ENCODE measurements around the gene CBARP.
"Not testable (repeated sequence)": the region's sequence is repeated elsewhere in the genome, so short reads cannot be mapped to it uniquely, and the experiment has no call there.

The CBARP gene

DNA sequence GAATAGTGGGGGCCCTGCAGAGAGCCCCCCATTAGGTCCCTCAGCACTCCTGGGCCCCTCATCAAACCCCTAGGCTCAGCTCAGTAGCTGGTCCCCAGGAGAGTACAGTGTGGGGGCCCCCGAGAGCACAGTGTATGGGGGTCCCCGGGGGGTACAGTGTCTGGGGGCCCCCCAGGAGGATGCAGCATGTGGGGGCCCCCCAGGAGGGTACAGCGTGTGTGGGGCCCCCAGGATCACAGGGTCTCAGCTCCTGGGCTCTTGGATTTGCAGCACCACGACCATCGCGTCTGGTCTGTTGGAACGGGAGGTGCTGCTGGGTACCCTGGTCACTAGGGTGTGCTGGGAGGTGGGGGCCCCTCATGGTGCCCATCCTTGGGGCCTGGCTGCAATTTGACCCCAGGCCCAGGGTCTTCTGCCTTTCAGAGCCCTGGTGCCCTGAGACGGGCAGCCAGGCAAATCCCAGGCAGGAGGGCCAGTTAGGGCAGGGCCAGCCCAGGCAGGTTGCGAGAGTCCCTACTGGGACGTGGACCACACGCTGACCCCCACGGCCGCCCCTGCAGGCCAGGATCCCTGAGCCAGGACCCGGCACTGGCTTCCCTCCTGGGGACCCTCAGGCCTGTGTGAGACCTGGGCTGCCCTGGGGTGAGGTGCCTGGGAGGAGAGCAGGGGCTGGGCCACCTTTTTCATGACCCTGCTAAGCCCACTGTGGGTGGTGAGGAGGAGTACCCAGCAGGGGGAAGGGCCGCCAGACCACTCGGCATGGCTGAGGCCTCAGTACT, 13.6 kb downstream of the CBARP start:
- no peak for DNase-seq

DNA sequence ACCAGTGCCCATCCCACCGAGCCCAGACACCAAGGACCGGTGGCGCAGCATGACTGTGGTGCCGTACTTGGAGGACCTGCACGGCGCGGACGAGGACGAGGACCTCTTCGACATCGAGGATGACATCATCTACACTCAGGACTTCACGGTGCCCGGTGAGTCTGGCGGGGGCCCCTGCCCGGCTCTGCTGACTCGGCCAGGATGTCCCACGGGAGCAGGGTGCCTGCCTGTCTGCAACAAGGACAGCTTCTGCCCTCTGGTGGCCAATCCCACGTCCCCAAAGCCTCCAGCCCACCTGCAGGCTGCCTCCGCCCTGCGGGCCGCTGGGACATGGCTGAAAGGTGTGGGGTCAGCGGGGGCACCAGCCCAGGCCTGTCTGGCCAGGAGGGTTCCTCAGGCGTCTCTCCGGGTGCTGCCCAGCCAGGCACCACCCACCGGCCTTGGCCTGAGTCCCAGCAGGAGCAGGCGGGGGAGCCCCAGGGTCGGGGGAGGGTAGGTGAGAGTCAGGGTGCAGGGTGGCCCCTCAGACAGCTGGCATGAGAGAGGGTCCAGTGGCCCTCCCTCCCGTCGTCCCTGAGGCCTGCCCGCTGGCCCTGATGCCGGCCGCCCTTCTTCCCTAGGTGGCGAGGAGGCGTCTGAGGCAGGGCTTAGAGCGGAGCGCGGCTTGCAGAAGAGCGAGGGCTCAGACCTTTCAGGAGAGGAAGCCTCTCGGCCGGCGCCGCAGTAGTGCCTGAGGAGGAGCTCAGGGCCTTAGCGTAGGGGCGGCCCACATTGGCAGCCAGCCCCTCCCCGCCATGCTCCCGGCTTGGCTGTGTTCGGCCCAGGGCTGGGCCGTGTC, 14.6 kb downstream of the CBARP start:
- DNase-seq = no peak

DNA sequence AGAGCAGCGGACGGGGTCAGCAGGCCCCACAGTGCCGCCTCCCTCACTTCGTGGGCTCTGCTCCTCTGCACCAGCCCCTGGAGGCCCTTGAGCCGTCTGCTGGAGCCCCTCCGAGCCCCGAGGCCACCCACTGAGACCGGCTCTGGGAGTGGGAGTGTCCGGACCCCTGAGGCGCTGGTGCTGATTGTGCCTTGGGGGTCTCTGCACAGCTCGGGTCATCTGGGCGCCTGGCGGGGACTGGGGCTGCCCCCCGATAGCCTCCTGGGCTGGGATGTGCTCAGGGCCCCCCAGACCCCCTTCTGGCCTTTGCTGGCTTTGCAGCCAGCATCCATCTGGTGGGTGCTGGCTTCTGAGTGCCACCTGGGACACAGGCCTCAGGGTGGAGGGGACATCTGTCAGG, 15.4 kb downstream of the CBARP start:
- no peak for DNase-seq

DNA sequence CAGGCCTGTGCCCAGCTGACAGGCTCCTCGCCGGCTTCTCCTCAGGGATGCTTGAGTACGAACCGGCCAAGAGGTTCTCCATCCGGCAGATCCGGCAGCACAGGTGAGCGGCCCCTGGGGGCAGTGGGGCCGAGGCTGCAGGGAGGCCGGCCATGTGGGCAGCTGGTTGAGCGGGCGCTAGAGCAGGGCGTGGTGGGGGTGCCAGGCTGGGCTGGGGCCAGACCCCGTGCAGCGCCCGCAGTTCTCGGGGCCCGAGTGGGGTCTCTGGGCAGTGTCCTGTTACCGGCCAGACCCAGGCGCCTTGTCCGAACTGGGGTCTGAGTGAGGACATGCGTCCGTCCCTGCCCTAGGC, 15.9 kb downstream of the CBARP start:
- no peak for DNase-seq

DNA sequence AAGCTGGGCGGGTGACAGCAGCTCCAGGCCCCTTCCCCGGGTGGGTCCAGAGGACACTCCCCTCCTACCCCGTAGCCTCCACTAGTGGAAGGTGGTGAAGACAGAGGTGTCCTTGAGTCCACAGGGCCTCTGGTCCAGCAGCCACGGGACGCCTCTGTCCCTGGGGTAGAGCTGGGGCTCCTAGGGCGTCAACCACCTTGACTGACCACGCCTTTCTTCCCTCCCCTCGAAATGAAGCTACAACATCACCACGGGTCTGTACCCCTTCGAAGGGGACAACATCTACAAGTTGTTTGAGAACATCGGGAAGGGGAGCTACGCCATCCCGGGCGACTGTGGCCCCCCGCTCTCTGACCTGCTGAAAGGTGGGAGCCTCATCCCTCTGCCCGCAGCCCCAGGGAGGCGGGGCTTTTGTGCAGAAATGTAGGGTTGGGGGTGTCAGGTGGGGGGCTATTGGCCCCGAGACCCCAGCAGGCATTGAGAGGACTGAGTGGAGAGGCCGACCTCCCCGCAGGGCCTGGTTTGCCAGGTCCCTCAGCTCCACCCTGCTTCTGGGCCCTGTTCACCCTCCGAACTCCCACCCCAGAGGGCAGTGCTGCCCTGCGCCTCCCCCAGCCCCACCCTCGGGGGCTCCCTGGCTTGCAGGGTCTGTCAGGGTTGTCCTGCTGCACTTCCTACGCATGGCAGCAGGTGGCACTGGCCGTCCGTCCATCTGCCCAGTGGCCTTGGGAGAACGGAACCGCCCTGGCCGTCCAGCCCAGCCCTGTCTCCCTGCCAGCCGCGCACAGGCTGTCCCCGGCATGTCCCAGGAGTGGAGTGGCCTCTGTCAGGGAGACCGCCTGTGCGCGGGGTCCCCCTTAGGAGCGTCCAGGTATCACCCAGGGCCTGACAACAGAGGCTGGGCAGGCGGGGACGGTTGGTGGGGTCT, 16.6 kb downstream of the CBARP start:
- no peak for DNase-seq

DNA sequence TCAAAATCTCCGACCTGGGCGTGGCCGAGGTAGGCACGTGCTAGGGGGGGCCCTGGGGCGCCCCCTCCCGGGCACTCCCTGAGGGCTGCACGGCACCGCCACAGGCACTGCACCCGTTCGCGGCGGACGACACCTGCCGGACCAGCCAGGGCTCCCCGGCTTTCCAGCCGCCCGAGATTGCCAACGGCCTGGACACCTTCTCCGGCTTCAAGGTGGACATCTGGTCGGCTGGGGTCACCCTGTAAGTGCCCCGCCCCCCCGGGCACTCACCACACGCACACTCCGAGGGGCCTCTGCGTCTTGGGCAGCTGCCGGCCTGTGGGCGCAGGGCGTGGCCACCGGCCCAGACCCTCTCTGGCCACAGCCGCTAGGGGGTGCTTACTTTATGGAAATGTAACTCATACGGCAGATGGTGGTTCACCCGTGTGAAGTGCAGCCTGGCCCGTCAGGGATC, 17.3 kb downstream of the CBARP start:
- no peak for DNase-seq

DNA sequence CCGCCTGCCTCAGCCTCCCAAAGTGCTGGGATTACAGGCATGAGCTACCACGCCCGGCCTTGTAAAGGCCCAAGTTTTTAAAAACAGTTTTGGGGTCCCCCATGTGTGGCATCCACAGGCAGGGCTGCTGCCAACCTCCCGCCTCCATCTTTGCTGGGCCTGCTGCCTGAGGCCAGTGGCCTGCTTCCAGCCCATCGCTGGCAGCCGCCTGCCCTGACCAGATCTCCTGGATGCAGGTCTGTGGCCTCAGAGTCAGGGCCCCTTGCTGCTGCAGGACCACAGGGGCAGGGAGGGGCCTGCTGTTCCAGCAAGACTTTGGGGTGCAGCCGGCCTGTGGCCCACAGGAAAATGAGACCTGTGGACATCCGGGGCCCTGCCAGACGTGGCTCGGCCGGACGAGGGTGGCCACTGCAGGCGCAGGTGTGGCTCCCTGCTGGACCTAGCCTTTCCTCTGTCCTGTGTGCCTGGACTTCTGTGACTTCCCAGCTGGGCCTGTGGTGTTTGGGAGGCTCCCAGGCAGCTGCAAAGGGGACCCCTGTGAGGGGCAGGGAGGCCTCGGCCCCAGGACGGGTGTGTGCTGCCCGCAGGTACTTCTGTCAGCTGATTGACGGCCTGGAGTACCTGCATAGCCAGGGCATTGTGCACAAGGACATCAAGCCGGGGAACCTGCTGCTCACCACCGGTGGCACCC, 17.9 kb downstream of the CBARP start:
- DNase-seq = no peak

DNA sequence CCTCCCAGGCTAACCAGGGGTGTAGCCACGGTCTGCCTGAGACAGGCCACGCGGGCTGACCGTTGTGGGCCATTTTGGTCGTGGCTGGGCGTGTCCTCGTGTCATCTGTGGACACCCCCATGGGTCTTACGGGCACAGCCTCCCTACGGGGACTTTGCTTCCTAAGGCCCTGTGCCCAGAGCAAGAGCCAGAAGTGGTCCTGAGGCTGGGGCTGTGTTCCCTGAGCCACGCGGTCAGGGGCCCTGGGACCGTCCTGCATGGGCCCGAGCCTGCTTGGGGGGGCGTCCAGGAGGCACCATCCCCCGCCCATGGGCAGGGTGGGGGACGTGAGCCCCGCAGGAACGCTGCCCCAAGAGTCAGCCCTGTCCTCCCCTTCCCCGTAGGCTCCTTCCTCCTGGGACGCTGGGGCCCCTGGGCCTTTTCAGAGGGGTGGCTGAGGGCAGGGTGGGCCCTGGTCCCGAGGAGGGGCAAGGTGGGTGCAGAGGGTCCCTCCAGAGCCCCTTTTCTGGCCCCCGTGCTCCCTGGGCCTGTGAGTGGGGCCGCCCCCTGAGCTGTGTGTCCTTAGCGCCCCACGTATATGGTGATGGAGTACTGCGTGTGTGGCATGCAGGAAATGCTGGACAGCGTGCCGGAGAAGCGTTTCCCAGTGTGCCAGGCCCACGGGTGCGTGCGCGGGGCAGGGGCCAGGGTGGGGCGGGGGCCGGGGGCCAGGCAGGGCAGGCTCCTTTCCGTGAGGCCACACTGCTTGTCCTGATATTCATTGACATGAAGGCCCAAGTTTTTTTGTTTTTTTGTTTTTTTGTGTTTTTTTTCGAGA, 18.8 kb downstream of the CBARP start:
- DNase-seq = no peak

DNA sequence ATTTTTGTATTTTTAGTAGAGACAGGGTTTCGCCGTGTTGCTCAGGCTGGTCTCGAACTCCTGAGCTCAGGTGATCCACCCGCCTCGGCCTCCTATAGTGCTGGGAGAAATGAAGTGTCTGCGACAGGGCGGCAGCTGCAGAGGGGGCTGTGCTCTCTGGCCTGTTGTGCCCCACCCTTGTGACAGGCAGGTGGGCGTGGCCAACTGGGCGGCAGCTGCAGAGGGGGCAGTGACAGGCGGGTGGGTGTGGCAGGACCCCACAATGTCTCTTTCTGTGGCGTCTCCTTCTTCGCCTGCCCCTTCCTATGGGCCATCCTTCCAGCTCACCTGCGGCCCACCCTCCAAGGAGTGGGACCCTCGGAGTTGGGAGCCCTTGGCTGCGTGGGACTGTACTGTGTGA, 20.4 kb downstream of the CBARP start:
- DNase-seq = no peak

DNA sequence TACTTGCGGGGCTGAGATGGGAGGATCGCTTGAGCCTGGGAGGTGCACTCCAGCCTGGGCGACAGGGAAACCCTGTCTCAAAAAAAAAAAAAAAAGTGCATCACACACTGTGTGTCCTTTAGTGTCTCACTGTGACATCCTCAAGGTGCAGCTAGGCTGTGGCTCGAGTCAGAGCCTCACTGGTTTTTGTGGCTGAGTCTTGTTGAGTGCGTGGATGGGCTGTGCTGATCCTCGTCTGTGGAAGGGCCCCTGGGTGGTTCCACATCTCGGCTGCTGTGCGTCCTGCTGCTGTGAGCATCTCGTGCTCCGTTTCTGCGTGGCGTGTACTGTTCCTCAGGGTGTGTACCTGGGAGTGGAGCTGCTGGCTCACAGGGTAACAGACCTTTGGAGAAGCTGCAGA, 21.0 kb downstream of the CBARP start:
- no peak for DNase-seq

DNA sequence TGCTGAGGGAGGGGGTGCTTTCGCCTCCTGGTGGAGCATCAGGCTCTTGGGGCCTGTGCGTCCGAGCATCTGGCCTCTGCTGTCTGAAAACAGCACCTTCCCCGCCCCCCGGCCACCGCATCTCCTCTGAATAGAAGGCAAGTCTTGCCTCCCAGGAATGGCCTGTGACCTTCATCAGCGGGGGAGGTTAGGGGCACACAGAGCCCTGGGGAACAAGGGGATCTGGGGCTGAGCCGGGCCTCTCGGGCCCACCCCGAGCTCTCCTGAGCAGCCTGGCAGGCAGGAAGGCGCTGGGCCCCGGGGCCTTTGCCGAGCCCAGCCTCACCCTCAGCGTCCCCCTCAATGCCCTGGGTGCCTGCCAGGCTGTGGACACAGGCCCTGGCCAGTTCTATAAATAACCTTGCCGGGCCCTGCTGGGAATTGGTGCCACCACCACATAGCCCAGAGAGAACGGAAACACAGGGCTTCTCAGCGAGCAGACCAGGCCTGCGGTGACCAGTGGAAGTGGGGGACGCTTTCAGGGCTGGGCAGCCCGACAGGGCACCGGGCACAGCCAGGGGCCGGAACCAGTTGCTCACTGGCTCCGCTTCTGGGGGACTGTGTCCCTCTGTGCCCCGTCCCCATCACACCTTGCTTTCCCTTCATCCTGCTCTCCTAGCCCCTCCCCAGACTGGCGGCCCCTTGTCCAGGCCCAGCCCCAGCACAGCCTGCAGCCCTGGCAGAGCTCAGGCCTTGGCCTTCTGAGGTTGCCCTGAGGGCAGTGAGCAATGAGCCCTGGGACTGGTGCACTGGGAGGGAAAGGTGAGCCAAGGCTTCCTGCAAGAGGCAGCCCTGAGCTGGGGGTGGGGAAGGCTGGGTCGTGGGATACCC, 22.7 kb downstream of the CBARP start:
- no peak for DNase-seq

DNA sequence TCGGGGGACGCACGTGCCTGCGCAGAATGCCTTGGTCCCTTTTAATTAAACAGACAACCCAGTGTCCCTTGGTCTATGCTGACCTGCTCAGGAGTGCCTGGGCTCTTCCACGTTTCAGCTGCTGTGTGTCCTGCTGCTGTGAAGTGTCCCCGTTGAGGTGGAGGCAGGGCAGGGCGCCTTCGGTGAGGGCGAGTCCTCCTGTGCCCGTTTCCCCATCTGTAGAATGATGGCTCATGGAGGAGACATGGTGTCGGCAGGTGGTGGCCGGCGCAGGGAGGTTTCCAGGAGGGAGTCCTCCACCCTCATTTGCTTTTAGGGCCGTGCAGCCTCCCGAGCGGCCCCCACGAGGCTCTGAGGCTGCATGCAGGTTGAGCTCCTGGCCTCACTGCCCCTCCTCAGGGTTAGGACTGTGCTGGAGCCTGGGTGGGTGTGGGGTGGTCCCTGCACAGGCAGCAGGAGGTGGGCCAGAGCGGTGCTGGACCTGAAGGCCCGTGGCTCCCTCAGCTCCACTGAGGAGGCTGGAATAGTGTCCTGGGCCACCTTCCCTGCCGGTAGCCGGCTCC, 23.4 kb downstream of the CBARP start:
- DNase-seq = no peak

DNA sequence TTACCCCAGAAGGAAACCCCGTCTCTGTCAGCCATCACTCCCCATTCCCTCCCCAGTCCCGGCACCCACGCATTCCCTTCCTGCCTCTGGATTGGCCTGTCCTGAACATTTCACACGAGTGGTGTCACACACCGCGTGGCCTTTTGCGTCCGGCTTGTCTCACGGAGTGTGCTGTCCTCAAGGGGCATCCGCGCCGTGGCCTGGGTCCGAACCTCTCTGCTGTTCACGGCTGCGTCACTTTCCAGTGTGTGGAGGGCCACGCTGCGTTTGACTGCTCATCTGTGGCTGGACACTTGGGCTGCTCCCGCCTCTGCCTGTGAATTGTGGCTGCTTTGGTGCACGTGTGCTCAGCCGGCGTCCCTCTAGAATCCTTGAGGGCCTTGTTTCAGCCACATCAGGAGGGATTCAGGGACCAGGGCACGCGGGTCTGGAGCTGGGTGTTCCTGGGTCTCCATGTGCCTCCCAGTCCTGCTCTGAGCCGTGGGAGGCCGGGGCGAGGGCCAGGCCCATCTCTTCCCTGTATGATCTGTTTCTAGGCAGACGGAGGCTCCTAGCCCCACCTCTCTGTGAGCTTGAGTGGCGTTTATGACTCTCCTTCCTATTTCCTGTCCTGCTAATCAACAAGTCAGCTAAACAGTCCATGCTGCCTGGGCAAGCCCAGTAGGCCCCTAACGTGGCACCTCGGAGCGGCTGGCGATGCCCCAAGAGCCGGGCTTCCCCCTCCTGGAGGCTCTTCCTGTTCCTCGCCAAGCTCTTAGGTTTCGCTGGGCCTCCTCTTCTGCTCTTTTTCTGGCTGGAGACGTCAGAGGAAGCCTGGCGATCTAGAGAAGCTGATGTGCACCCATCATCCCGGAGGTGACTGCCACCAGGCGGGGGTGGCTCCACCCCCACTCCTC, 24.2 kb downstream of the CBARP start:
- no peak for DNase-seq

DNA sequence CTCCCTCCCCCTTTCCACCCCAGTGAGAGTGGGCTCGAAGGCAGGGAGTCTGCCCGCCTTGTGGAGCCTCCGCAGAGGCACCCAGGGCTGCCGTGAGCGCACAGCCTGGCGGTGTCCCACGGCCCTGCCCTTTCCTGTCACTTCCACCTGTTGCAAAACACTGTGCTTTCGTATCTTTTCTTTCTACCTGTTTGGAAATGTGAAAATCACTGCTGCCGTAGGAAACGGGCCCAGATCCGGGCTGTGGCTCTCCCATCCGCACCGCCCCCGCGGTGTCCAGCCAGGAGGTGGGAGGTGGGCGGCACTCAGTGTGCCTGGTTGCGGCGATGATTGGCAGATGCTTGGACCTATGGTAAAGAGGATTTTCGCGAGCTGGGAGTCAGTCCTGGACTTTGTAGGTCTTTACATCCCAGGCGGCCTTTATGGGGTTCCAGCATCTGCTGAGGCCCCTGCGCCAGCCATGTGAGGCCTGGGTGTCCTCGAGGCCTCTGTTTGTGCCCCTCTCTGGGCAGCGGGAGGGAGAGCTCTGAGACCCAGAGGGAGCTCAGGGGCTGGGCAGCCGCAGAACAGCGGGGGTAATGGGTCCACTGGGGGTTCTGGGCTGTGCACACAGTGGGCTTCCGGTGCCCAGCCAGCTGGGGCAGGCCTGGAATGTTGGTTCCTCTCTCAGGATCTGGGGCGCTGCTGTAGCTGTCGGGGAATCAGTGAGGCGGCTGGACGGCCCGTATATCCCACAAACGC, 26.1 kb downstream of the CBARP start:
- DNase-seq = no peak

DNA sequence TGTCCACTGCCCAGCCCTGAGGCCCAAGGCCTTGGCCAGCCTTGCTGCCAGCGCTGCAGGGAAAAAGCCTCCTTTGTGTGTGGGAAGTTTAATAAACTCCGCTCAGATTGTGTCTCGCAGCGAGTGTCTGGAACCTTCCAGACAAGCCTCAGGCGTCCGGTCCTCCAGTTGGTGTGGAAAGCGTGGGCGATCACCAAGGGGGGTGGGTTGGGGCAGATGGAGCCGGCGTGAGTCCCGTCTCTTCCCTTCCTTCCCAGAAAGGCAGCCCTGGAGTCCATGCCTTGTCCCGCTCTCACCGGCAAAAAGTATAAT, 27.6 kb downstream of the CBARP start:
- no peak for DNase-seq

DNA sequence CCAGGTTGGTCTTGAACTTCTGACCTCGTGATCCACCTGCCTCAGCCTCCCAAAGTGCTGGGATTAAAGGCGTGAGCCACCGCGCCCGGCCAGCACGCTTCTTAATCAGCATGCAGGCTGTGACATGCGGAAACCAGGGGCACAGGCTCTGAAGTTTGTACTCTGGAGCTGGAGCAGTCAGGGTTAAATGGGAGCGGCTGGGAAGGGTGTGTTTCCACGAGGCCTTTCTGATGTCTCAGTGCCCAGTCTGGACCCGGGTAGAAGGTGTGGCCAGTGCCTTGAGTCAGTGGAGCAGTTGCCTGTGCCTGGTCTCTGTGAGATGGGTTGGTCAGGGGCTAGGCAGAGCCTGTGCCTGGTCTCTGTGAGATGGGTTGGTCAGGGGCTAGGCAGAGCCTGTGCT, 29.0 kb downstream of the CBARP start:
- DNase-seq = not testable (repeated sequence)

DNA sequence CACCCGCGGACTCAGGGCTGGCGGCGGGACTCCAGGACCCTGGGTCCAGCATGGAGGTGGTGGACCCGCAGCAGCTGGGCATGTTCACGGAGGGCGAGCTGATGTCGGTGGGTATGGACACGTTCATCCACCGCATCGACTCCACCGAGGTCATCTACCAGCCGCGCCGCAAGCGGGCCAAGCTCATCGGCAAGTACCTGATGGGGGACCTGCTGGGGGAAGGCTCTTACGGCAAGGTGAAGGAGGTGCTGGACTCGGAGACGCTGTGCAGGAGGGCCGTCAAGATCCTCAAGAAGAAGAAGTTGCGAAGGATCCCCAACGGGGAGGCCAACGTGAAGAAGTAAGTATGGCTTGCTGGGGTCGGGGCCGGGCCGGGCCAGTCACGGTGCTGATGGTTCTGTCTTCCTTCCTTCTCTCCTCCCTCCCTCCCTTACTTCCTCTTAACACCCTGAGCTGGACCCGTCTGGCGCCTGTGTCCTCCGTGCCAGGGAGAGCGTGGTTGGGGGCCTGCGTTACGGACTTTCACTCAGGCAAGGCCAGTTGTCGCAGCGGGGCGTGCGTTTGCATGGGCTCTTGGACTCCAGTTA, 30.8 kb downstream of the CBARP start:
- no peak for DNase-seq

DNA sequence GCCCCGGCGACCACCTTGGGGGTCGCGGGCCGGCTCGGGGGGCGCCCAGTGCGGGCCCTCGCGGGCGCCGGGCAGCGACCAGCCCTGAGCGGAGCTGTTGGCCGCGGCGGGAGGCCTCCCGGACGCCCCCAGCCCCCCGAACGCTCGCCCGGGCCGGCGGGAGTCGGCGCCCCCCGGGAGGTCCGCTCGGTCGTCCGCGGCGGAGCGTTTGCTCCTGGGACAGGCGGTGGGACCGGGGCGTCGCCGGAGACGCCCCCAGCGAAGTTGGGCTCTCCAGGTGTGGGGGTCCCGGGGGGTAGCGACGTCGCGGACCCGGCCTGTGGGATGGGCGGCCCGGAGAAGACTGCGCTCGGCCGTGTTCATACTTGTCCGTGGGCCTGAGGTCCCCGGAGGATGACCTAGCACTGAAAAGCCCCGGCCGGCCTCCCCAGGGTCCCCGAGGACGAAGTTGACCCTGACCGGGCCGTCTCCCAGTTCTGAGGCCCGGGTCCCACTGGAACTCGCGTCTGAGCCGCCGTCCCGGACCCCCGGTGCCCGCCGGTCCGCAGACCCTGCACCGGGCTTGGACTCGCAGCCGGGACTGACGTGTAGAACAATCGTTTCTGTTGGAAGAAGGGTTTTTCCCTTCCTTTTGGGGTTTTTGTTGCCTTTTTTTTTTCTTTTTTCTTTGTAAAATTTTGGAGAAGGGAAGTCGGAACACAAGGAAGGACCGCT, 31.5 kb downstream of the CBARP start:
- DNase-seq = no peak
